NT2/D1 (cell line): Measurements from ENCODE around the gene ASB6.

ENCODE experiments used
- SUZ12 ChIP-seq: IDR thresholded peaks from 2 replicates; pipeline ENCODE4 v1.6.1; 2011; ENCODE audit not compliant: insufficient read length, insufficient read depth; ENCODE audit errors: extremely low read depth
- YY1 ChIP-seq: IDR thresholded peaks from 2 replicates; pipeline ENCODE4 v1.6.1; 2011; ENCODE audit not compliant: insufficient read length, insufficient read depth
- ZNF274 ChIP-seq: IDR thresholded peaks from 2 replicates; pipeline ENCODE4 v1.6.1; 2011; ENCODE audit warnings: mild to moderate bottlenecking, low read depth, low read length

DNA sequence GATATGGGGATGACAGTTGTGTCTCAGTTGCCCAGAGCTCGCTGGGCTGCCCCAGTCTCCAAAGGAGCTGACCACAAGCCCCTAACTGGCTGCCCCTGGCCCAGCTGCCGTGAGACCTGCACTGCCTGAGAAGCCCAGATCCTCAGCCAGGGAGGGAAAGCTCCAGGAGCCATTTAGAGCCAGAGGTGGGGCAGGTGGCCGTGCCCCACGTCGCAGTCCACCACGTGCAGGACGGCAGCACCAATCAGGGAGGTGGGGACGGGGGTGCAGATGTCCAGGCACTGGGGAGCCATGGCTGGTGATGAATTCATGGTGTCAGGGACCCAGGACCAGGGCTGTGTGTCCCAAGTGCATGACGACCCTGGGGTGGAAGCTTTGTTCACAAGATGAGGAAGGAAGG is 36.9 kb upstream of the ASB6 start:
- TF ChIP-seq YY1, result no peak
- no peak for TF ChIP-seq ZNF274
- TF ChIP-seq SUZ12, result no peak
